Body of pancreas (tissue), 4 donors: ENCODE measurements around the gene RPS6KA5. TPM values are rescaled to one million over a fixed set of nuclear protein-coding genes. Genes with fewer than 3 reads are reported as not detected.
A peak's percentile ranks its signal among the peaks of the same experiment; 100 is the strongest.

Experiments
- ATAC-seq: fragments of 150-250 bp; one replicate; pipeline ENCODE4 v1.9.1; 2016
- DNase-seq, 4 donors: peaks; one replicate each; pipeline ENCODE4 v3.0.0-alpha.2; 2019
- H3K27ac ChIP-seq, 4 donors: fragments of 200-600 bp; sonication (generic); 1 replicate in 3 of 4; 2 replicates in 1 of 4; pipeline versions ENCODE4 v1.5.1 to v1.6.1; 2016 to 2019; ENCODE audit warnings: mild to moderate bottlenecking in 1 of 4, mixed read lengths in 1 of 4, moderate library complexity in 1 of 4
- H3K27me3 ChIP-seq, 2 donors: fragments of 200-600 bp; sonication (generic); one replicate each; pipeline ENCODE4 v1.6.0; 2016; ENCODE audit warnings: mild to moderate bottlenecking in 1 of 2
- H3K36me3 ChIP-seq, 2 donors: fragments of 200-600 bp; sonication (generic); replicated peaks in 1 of 2; 2 replicates each; pipeline ENCODE4 v1.5.1; 2016; ENCODE audit warnings: low read depth in 2 of 2; ENCODE audit not compliant: insufficient read depth in 1 of 2
- H3K4me1 ChIP-seq: fragments of 200-600 bp; sonication (generic); one replicate; pipeline ENCODE4 v1.6.0; 2016
- H3K4me3 ChIP-seq, 2 donors: fragments of 200-600 bp; sonication (generic); 1 replicate in 1 of 2; 2 replicates in 1 of 2; pipeline ENCODE4 v1.5.1; 2016 to 2019
- H3K9me3 ChIP-seq, 3 donors: fragments of 200-600 bp; sonication (generic); 1 replicate in 2 of 3; 2 replicates in 1 of 3; pipeline ENCODE4 v1.5.1; 2016
- CTCF ChIP-seq, 7 experiments: fragments of 450-650 bp in 4 of 7; fragments of 200-600 bp in 3 of 7; sonication (generic) in 3 of 7; IDR thresholded peaks; one replicate each; pipeline ENCODE4 v1.5.1; 2016 to 2019; ENCODE audit warnings: antibody characterized with exemption in 7 of 7
- POLR2A ChIP-seq, 3 donors: fragments of 450-650 bp; IDR thresholded peaks; one replicate each; pipeline ENCODE4 v1.6.1; 2016; ENCODE audit warnings: antibody characterized with exemption in 3 of 3, mild to moderate bottlenecking in 2 of 3
- WGBS, 2 donors: methylation state at CpG; one replicate each; pipeline ENCODE4 v1.1.5; 2017; 5-methylcytosine and 5-hydroxymethylcytosine counted together
- intact Hi-C: fragments of 100-400 bp; cut with DNase I; formaldehyde crosslinking; loops from one replicate; pipeline ENCODE4 v1.15.1; 2023
- total RNA-seq, 2 donors: library from RNA; depleted of rRNA; stranded (reverse); fragments of >200 nt; gene quantifications; one replicate each; pipeline ENCODE4 v1.1.0, GENCODE V29; 2016

Gene RPS6KA5
- total RNA-seq, 2 donors from 2014 or later = 0.66 to 2.9 TPM

- ATAC-seq (no peak), DNase-seq (no peak)
- TF ChIP-seq CTCF (IDR thresholded peaks at IDR 0.05) (no peak), POLR2A (IDR thresholded peaks at IDR 0.05) (no peak)
- H3K4me1 ChIP-seq = no peaks in the 10 kb centered on the region
- H3K36me3 ChIP-seq = no peaks in the 10 kb centered on the region
- intact Hi-C loops = no loop called here
- H3K9me3 ChIP-seq = no peaks in the 10 kb centered on the region
- peak overlapping the region in 1 of 4 donors; percentile 46 for H3K27ac ChIP-seq
- WGBS, 2 donors = 95 to 96% methylated on average over 1 of the region's 1 CpG
- no peaks in the 10 kb centered on the region for H3K27me3 ChIP-seq
- H3K4me3 ChIP-seq = no peak overlapping the region
These were observed 38.3 kb downstream of the RPS6KA5 start for GRCh38 chr14:91021991-91022621.

GRCh38 chr14:91021115-91021514 lies 39.3 kb downstream of the RPS6KA5 start:
- no peak for TF ChIP-seq POLR2A (IDR thresholded peaks at IDR 0.05)
- TF ChIP-seq CTCF (IDR thresholded peaks at IDR 0.05) = no peak
- Histone ChIP-seq H3K4me1 (no peaks in the 10 kb centered on the region), H3K4me3 (no peak overlapping the region), H3K9me3 (no peaks in the 10 kb centered on the region), H3K36me3 (no peaks in the 10 kb centered on the region), H3K27ac (no peak overlapping the region), H3K27me3 (no peaks in the 10 kb centered on the region)
- ATAC-seq = no peak
- no peak for DNase-seq
- 91 to 92% methylated on average over 3 of the region's 3 CpGs for WGBS, 2 donors
- intact Hi-C loops = no loop called here

GRCh38 chr14:91019673-91020072 lies 40.8 kb downstream of the RPS6KA5 start:
- WGBS, 2 donors = 89 to 94% methylated on average over 3 of the region's 3 CpGs
- no peaks in the 10 kb centered on the region for H3K36me3 ChIP-seq
- H3K4me3 ChIP-seq = no peak overlapping the region
- DNase-seq (no peak), ATAC-seq (no peak)
- intact Hi-C loops = no loop called here
- no peak for TF ChIP-seq CTCF (IDR thresholded peaks at IDR 0.05)
- no peak for TF ChIP-seq POLR2A (IDR thresholded peaks at IDR 0.05)
- no peaks in the 10 kb centered on the region for H3K9me3 ChIP-seq
- H3K4me1 ChIP-seq = peaks cover 7% of the 10 kb centered on the region
- no peak overlapping the region for H3K27ac ChIP-seq
- H3K27me3 ChIP-seq = no peaks in the 10 kb centered on the region

GRCh38 chr14:91018481-91018880 lies 42.0 kb downstream of the RPS6KA5 start:
- DNase-seq (no peak), ATAC-seq (no peak)
- Histone ChIP-seq H3K4me1 (peaks cover 7% of the 10 kb centered on the region), H3K27me3 (no peaks in the 10 kb centered on the region), H3K9me3 (no peaks in the 10 kb centered on the region), H3K27ac (no peak overlapping the region), H3K4me3 (no peak overlapping the region), H3K36me3 (no peaks in the 10 kb centered on the region)
- WGBS, 2 donors = 91 to 94% methylated on average over 5 of the region's 5 CpGs
- TF ChIP-seq CTCF (IDR thresholded peaks at IDR 0.05) (no peak), POLR2A (IDR thresholded peaks at IDR 0.05) (no peak)
- intact Hi-C loops = no loop called here

- 95 to 99% methylated on average over 3 of the region's 3 CpGs for WGBS, 2 donors
- TF ChIP-seq POLR2A (IDR thresholded peaks at IDR 0.05) = no peak
- TF ChIP-seq CTCF (IDR thresholded peaks at IDR 0.05) = no peak
- intact Hi-C loops = no loop called here
These were observed 43.5 kb downstream of the RPS6KA5 start for GRCh38 chr14:91016800-91017410.

More at GRCh38 chr14:91016800-91017410, 43.5 kb downstream of the RPS6KA5 start:
- Histone ChIP-seq H3K27ac (no peak overlapping the region), H3K9me3 (no peaks in the 10 kb centered on the region), H3K36me3 (no peaks in the 10 kb centered on the region), H3K4me3 (no peak overlapping the region), H3K4me1 (peaks cover 7% of the 10 kb centered on the region), H3K27me3 (no peaks in the 10 kb centered on the region)
- ATAC-seq (no peak), DNase-seq (no peak)
